ENCODE results near the gene RASGEF1B.

DNA sequence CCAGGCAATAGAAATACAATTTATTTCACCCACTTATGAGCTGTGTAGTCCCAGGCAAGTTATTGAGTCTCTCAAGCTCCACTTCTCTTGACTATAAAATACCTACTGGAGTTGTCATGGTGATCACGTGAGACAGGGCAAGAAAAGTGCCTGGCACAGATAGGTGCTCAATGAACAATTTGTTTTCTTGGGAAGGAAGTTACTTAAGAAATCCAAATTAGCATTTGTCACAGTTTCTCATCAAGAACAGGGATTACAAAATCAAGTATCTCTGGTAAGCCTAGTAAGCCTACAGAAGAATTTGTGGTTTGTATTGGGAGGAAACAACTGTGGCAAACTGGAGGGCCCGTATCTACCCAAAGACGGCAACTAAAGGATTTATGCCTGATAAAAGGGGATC lies 37.5 kb upstream of the RASGEF1B start:
- TF ChIP-seq, protein P1, sequence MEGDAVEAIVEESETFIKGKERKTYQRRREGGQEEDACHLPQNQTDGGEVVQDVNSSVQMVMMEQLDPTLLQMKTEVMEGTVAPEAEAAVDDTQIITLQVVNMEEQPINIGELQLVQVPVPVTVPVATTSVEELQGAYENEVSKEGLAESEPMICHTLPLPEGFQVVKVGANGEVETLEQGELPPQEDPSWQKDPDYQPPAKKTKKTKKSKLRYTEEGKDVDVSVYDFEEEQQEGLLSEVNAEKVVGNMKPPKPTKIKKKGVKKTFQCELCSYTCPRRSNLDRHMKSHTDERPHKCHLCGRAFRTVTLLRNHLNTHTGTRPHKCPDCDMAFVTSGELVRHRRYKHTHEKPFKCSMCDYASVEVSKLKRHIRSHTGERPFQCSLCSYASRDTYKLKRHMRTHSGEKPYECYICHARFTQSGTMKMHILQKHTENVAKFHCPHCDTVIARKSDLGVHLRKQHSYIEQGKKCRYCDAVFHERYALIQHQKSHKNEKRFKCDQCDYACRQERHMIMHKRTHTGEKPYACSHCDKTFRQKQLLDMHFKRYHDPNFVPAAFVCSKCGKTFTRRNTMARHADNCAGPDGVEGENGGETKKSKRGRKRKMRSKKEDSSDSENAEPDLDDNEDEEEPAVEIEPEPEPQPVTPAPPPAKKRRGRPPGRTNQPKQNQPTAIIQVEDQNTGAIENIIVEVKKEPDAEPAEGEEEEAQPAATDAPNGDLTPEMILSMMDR (conservative IDR thresholded peaks at IDR 0.05 in 1 of 2, IDR thresholded peaks at IDR 0.05 in 1 of 2; ENCODE audit: extremely low read depth in 1 of 2, insufficient read depth in 1 of 2, low read depth in 1 of 2, low read length in 2 of 2): no peak
- no peak for TF ChIP-seq EZH2 (IDR thresholded peaks at IDR 0.05; ENCODE audit: borderline replicate concordance, low read length)

Measured in mammary epithelial cell (primary cell).